Fibroblast of lung (primary cell): ENCODE results near the gene ROBO2. TPM values are rescaled to one million over a fixed set of nuclear protein-coding genes. Genes with fewer than 3 reads are reported as not detected.

Source experiments
- DNase-seq, 2 donors: peaks; one replicate each; pipeline versions ENCODE4 v3.0.0 to v3.0.0-alpha.2; 2010; ENCODE audit warnings: low read depth in 2 of 2
- H2AFZ ChIP-seq: 2 replicates; pipeline ENCODE4 v1.5.1; 2012; ENCODE audit warnings: low read length, control low read depth, inconsistent platforms
- H3K27ac ChIP-seq: 2 replicates; pipeline ENCODE4 v1.5.1; 2011; ENCODE audit warnings: low read length, control low read depth; ENCODE audit not compliant: insufficient read depth
- H3K27me3 ChIP-seq: 2 replicates; pipeline ENCODE4 v1.5.1; 2011; ENCODE audit warnings: mild to moderate bottlenecking, low read length; ENCODE audit not compliant: control insufficient read depth, insufficient read depth
- H3K36me3 ChIP-seq: 2 replicates; pipeline ENCODE4 v1.5.1; 2011; ENCODE audit warnings: low read length; ENCODE audit not compliant: control insufficient read depth, insufficient read depth
- H3K4me1 ChIP-seq: 2 replicates; pipeline ENCODE4 v1.5.1; 2011; ENCODE audit warnings: low read length; ENCODE audit not compliant: control insufficient read depth, insufficient read depth; ENCODE audit errors: extremely low read depth
- H3K4me2 ChIP-seq: 2 replicates; pipeline ENCODE4 v1.5.1; 2011; ENCODE audit warnings: low read length, control low read depth; ENCODE audit not compliant: insufficient read depth; ENCODE audit errors: extremely low read depth
- H3K4me3 ChIP-seq, 4 experiments: fragments of 200-600 bp in 1 of 4; sonication (generic) in 1 of 4; replicated peaks in 1 of 4; 2 replicates each; pipeline ENCODE4 v1.5.1; 2011 to 2016; ENCODE audit warnings: low read length in 4 of 4, low read depth in 3 of 4, mild to moderate bottlenecking in 3 of 4, control low read depth in 2 of 4, inconsistent platforms in 1 of 4, mixed read lengths in 1 of 4; ENCODE audit not compliant: insufficient read depth in 1 of 4; ENCODE audit errors: control extremely low read depth in 1 of 4
- H3K79me2 ChIP-seq: 2 replicates; pipeline ENCODE4 v1.5.1; 2012; ENCODE audit warnings: mild to moderate bottlenecking, low read length, inconsistent platforms; ENCODE audit not compliant: control insufficient read depth, insufficient read depth
- H3K9ac ChIP-seq: 2 replicates; pipeline ENCODE4 v1.5.1; 2011; ENCODE audit warnings: mild to moderate bottlenecking, low read length, control low read depth; ENCODE audit not compliant: insufficient read depth
- H3K9me3 ChIP-seq: 2 replicates; pipeline ENCODE4 v1.5.1; 2012; ENCODE audit warnings: low read depth, low read length; ENCODE audit not compliant: control insufficient read depth, insufficient read depth
- H4K20me1 ChIP-seq: 2 replicates; pipeline ENCODE4 v1.5.1; 2011; ENCODE audit warnings: low read length; ENCODE audit not compliant: control insufficient read depth, insufficient read depth; ENCODE audit errors: extremely low read depth
- CTCF ChIP-seq, 2 donors: IDR thresholded peaks in 1 of 2; conservative IDR thresholded peaks in 1 of 2; 1 replicate in 1 of 2; 2 replicates in 1 of 2; pipeline ENCODE4 v1.5.1; 2011 to 2012; ENCODE audit warnings: low read length in 2 of 2, control low read depth in 1 of 2, inconsistent platforms in 1 of 2, low read depth in 1 of 2, mild to moderate bottlenecking in 1 of 2
- EZH2 ChIP-seq: IDR thresholded peaks from 2 replicates; pipeline ENCODE4 v1.5.1; 2012; ENCODE audit warnings: low read length, control low read depth, mild to moderate bottlenecking; ENCODE audit errors: missing control alignments
- polyA plus RNA-seq, 2 donors: library from polyadenylated mRNA; depleted of rRNA in 1 of 2; stranded (reverse) in 1 of 2; unstranded in 1 of 2; fragments of >200 nt; gene quantifications; 2 replicates each; pipeline ENCODE4 v1.2.1, GENCODE V29; 2011 to 2012; ENCODE audit warnings: missing spikeins in 1 of 2
- total RNA-seq: library from RNA; depleted of rRNA; stranded (reverse); fragments of >200 nt; gene quantifications from 2 replicates; pipeline ENCODE4 v1.2.1, GENCODE V29; 2014

Gene ROBO2
- total and polyA plus RNA-seq, 2 donors (not counting 1 experiment from before 2014, with no cell fraction given) = 0.83 to 1.5 TPM

DNA sequence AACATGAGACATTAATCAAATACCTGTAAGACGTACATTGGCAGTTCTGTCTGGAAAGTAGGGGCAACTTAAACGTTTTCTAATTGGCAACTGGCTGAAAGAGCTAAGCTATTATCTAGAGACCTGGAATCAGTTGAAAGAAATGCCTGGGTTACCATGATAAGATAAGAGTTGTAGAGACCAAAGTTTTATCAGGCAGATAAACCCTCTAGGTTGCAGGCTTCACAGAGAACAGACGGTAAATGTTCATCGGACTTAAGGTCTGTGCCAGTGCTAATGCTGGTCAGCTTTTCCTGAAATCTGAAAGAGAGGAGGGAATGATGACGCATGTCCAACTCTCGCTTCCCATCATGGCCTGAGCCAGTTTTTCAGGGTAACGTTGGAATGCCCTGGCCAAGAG is 196.2 kb downstream of the ROBO2 start:
- Histone ChIP-seq H2AFZ (no peak overlapping the region), H4K20me1 (no peaks in the 10 kb centered on the region), H3K9ac (no peak overlapping the region), H3K79me2 (no peaks in the 10 kb centered on the region), H3K4me1 (no peaks in the 10 kb centered on the region), H3K27me3 (no peaks in the 10 kb centered on the region), H3K27ac (no peak overlapping the region), H3K4me2 (no peak overlapping the region), H3K36me3 (no peaks in the 10 kb centered on the region), H3K4me3 (no peak overlapping the region), H3K9me3 (no peaks in the 10 kb centered on the region)
- TF ChIP-seq CTCF (conservative IDR thresholded peaks at IDR 0.05 in 1 of 2, IDR thresholded peaks at IDR 0.05 in 1 of 2; ENCODE audit: low read depth in 1 of 2, low read length in 2 of 2) = no peak
- TF ChIP-seq EZH2 = no peak
- DNase-seq = no peak

DNA sequence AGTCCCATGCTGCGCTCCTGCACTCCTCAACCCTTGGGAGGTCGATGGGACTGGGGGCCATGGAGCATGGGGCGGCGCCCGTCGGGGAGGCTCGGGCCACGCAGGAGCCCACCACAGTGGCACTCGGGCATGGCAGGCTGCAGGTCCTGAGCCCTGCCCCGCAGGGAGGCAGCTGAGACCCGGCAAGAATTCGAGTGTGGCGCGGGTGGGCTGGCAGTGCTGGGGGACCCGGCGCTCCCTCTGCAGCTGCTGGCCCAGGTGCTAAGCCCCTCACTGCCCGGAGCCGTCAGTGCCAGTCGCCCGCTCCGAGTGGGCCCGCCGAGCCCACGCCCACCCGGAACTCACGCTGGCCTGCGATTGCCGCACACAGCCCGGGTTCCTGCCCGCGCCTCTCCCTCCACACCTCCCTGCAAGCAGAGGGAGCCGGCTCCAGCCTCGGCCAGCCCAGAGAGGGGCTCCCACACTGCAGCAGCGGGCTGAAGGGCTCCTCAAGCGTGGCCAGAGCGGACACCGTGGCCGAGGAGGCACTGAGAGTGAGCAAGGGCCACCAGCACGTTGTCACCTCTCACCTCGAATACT is 200.3 kb downstream of the ROBO2 start:
- Histone ChIP-seq H3K27ac (no peak overlapping the region), H3K4me1 (no peaks in the 10 kb centered on the region), H3K4me2 (no peak overlapping the region), H3K36me3 (no peaks in the 10 kb centered on the region), H2AFZ (no peak overlapping the region), H3K9ac (no peak overlapping the region), H3K4me3 (no peak overlapping the region), H4K20me1 (no peaks in the 10 kb centered on the region), H3K9me3 (no peaks in the 10 kb centered on the region), H3K79me2 (no peaks in the 10 kb centered on the region), H3K27me3 (no peaks in the 10 kb centered on the region)
- no peak for DNase-seq
- TF ChIP-seq EZH2 (no peak), CTCF (conservative IDR thresholded peaks at IDR 0.05 in 1 of 2, IDR thresholded peaks at IDR 0.05 in 1 of 2; ENCODE audit: low read depth in 1 of 2, low read length in 2 of 2) (no peak)

- TF ChIP-seq CTCF (conservative IDR thresholded peaks at IDR 0.05 in 1 of 2, IDR thresholded peaks at IDR 0.05 in 1 of 2; ENCODE audit: low read depth in 1 of 2, low read length in 2 of 2) (no peak), EZH2 (no peak)
- no peaks in the 10 kb centered on the region for H3K9me3 ChIP-seq
- H2AFZ ChIP-seq = no peak overlapping the region
- H3K36me3 ChIP-seq = no peaks in the 10 kb centered on the region
- no peak overlapping the region for H3K9ac ChIP-seq
- DNase-seq = no peak
- no peaks in the 10 kb centered on the region for H3K27me3 ChIP-seq
- no peak overlapping the region for H3K4me3 ChIP-seq
- H3K4me1 ChIP-seq = no peaks in the 10 kb centered on the region
- no peak overlapping the region for H3K4me2 ChIP-seq
- H3K79me2 ChIP-seq = no peaks in the 10 kb centered on the region
- H3K27ac ChIP-seq = no peak overlapping the region
- H4K20me1 ChIP-seq = no peaks in the 10 kb centered on the region
Measured at GRCh38 chr3:77242371-77242770, 202.5 kb downstream of the ROBO2 start.
